Esophagus mucosa (tissue), 1 donor: ENCODE measurements around the gene SOST. TPM values are rescaled to one million over a fixed set of nuclear protein-coding genes. Genes with fewer than 3 reads are reported as not detected.

Experiments used
- total RNA-seq: library from RNA; stranded (reverse); gene quantifications from one replicate; pipeline ENCODE4 v1.2.4, GENCODE V29; 2023
- donor health status: DM: yes; HTN: yes; CAD: no.

Gene SOST
- total RNA-seq, 1 donor from 2014 or later, result not detected

Other genes with a start within 250 kb of the SOST start
- gene ETV4, start 212.5 kb downstream of the SOST start, total RNA-seq, result 5.7 TPM
- 1.2 TPM for gene MEOX1, start 96.9 kb downstream of the SOST start, total RNA-seq
- 36.3 TPM for gene DUSP3, start 20.2 kb upstream of the SOST start, total RNA-seq
- not detected for gene CFAP97D1, start 21.6 kb upstream of the SOST start, total RNA-seq
- gene MPP3, start 74.4 kb upstream of the SOST start, total RNA-seq, result 2.8 TPM
- gene CD300LG, start 88.4 kb upstream of the SOST start, total RNA-seq, result 0.28 TPM
- 0.32 TPM for gene MPP2, start 148.7 kb upstream of the SOST start, total RNA-seq
- not detected for gene PPY, start 183.7 kb upstream of the SOST start, total RNA-seq
- gene PYY, start 195.1 kb upstream of the SOST start, total RNA-seq, result not detected
- gene NAGS, start 245.8 kb upstream of the SOST start, total RNA-seq, result 2.4 TPM